GM21423 (cell line): Measurements from ENCODE around the gene MRRF.
"Not testable (repeated sequence)": the region's sequence is repeated elsewhere in the genome, so short reads cannot be mapped to it uniquely, and the experiment has no call there.

Source experiments
- ATAC-seq: cut with Tn5 transposase; IDR thresholded peaks from one replicate; pipeline ENCODE4 v1.9.1; 2021; ENCODE audit warnings: mild to moderate bottlenecking, moderate library complexity; ENCODE audit not compliant: unreplicated experiment

The MRRF gene

GRCh38 chr9:122350577-122351355, 86.1 kb downstream of the MRRF start:
- ATAC-seq: peak; percentile 85

DNA sequence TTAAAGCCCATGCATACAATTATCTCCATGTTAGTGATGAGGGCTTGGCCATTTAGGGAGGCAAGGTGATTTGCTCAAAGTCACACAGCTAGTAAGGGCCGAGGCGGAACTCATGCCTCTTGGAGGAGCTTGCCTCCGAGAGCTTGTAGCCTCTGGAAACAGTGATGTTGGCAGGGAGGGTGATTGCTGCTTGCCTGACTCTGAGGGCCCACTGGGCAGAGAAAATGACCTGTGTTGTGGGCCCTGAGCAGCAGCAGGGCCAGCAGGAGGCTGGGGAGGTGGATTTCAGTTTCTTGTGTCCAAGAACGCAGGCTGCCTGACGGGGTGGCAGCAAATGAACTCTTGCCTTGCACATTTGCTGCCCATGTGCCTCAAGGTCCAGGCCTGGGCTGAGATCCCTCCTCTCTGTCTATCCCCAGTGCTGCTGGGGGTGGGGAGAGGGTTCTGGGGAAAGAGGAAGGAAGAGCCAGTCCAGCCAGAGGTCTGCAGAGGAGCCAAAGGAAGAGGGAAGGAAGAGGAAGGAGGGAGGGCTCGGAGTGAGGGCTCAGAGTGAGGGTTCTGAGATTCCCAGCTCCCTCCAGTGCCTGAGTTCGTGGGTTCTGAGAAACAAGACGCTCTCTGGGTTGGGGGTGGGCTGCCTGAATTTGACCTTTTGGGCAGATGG, 90.0 kb downstream of the MRRF start:
- ATAC-seq: no peak

GRCh38 chr9:122355336-122355875, 90.7 kb downstream of the MRRF start:
- no peak for ATAC-seq

DNA sequence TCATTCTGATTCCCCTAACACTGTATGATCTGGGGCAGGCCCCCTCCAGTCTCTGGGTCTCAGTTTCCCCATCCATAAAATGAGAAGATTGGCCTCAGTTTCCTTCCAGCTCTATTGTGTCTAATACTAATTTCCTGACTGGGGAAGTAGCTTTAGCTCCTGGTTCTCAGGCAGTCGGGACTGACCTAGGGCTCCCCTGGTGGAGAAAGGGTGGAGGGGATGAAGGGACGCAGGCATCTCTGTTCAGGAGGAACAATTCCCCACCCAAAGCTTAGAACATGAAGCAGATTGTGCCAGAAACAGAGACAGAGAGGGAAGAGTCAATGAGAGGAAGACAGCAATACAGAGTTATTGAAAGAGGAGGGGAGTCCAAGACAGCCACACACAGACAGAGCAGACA, 91.9 kb downstream of the MRRF start:
- no peak for ATAC-seq

- no peak for ATAC-seq
Observed at GRCh38 chr9:122360891-122361290, 96.2 kb downstream of the MRRF start.

DNA sequence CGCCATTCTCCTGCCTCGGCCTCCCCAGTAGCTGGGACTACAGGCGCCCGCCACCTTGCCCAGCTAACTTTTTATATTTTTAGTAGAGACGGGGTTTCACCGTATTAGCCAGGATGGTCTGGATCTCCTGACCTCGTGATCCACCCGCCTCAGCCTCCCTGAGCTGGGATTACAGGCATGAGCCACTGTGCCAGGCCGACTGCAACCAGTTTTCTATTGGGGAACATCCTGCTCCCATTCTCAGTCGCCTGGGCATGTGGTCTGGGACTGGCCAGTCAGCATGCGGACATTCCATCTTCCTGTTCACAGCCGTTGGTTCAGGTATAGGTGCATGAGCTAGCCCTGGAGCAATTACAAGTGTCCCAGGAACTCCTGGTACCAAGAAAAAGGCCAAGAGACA, 98.4 kb downstream of the MRRF start:
- ATAC-seq: not testable (repeated sequence)

GRCh38 chr9:122364117-122364782, 99.6 kb downstream of the MRRF start:
- no peak for ATAC-seq

DNA sequence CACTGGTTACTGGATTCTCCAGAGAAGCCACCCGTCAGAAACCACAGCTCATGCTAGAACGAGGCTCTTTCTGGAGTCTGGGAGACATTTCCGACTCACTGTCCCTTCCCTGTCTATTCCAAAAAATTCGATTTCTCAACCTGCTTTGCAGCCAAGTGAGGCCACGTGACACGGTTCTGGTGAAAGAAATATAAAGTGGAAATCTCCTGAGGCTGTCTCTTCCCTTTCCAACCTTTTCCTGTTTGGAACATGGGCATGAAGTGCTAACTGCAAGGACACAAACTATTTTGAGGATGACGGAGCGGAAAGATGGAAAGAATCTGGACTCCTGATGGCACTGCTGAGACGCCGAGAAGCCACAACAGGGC, 100.1 kb downstream of the MRRF start:
- ATAC-seq: no peak

- ATAC-seq: no peak
Observed at GRCh38 chr9:122366074-122366660, 101.5 kb downstream of the MRRF start.

- ATAC-seq: no peak
Observed at GRCh38 chr9:122367065-122367464, 102.4 kb downstream of the MRRF start.

DNA sequence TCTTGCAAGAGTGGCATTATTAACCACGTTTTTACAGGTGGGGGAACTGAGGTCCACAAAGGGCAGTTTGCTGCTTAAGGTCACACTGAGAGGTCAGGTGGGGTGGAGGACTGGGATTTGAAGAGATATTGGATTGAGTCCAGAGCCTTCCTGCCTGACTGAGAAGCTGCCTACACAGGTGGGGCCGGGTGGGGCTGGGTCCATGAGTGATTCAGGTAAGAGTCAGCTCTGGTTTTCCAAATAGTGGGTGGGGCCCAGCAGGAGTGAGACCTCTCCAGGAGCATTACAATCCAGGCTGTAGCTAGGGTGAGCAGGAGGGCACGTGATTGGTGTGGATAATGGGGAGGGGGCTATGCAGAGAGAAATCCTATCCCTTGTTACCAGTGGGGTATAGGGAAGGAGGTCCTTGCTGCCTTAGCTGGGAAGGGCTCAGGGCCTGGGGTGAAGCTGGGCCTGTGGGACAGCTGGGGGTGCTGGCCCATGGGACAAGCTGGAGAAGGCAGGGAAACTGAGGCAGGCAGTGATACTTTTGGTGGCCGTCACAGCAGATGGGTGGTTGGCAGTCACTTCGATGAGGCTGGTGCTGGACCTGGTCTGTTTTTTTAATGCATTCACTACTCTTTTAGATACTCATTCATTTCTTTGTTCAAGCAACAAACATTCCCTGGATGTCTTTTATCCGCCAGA, 103.2 kb downstream of the MRRF start:
- ATAC-seq: no peak

DNA sequence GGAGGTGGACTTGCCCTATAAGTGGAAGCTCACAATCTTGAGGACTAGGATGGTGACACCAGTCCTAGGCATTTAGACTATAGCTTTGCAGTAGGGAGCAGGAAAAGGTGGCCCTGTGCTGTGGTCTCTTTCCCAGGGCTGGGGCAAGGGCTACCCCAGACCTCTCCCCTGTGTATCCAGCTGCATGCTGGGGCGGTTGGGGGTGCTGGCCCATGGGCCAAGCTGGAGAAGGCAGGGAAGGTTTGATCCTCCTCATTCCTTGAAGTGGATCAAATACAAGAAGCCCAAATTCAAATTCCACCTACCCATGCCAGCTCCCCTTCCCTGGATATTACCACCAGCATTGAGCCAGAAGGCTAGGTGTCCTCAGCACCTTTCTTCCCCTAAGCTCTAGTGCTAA, 104.0 kb downstream of the MRRF start:
- no peak for ATAC-seq

GRCh38 chr9:122370303-122370702, 105.6 kb downstream of the MRRF start:
- peak; percentile 37 for ATAC-seq

DNA sequence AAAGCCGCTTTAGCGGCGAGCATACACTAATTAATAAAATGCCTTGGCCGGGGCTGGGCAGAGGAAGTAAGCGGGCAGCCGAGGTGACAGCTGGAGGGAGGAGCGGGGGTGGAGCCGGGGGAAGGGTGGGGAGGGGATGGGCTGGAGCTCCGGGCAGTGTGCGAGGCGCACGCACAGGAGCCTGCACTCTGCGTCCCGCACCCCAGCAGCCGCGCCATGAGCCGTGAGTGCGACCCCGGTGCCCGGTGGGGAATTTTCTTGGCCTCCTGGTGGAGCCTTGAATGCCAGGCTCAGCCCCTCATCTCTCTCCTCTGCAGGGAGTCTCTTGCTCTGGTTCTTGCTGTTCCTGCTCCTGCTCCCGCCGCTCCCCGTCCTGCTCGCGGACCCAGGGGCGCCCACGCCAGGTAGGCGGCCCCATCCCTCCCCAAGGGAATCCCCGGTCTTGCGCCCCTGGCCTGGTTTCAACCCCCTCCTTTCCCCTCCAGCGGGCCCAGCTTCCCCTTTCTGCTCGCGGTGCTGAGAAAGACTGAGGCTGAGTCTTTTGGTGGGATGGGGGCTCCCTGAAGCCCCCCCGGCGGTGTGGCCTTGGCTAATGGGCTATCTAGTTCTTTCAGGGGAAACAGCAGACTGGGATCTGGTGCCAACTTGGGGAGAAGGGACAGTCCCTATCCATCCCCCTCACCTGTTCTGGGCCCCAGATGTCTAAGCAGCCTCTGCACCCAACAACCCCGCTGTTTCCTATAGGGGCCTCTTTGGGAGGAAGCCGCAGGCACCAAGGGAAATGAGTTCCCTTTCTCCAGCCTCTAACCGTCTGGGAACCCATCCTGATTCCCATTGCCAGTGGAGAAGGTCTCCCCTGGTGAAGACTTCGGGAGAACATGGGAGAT, 106.4 kb downstream of the MRRF start, which contains the start of gene PTGS1:
Gene PTGS1, plus strand, starts transcription at position 156 of the 887 bp plus-strand sequence. Its CDS starts 61 bp downstream, at position 217.
- peak; percentile 59 for ATAC-seq

DNA sequence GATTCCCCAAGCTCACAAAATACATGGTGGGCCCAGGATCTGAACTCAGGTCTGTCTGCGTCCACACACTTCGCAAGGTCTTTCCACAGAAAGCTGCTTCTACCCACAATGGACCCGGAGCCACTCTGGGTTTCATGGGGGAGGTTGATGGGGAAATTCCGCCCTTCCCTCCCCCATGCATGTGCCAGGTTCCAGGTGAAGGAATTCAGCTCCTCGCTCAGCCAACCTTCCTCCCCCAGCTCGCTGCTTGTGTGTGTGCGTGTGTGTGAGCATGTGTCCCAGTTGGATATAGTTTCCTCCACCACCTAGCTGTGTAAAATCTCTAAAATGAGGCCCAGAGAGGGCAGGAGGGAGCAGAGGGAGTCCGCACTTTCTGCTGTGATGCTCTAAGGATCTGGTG, 107.2 kb downstream of the MRRF start:
- no peak for ATAC-seq

GRCh38 chr9:122372856-122373845, 108.5 kb downstream of the MRRF start:
- ATAC-seq: no peak

DNA sequence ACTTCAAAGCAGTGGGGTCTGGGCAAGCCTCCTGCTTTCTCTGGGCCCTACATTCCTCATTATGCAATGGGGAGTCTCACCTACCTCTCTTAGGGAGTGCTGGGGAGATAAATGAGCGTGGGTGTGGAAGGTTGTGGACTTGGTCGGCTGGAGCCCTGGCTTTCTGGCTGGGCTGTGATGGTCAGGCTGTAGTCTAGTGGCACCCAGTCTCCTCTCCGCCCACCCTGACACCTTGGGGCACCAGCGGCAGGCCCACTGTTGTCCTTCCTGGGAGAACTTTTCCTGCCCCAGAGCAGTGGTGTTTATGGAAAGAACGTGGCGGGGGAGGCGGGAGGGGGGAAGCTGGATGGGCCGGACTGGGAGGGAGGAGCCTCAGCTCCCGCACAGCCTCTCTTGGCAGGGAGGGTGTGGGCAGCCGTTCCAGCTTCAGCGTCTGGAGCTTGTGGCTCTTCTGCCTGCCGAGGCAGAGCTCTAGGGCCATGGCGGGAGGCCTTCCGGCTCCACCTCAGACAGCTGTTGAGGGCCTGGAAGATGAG, 110.3 kb downstream of the MRRF start:
- no peak for ATAC-seq

- no peak for ATAC-seq
Observed at GRCh38 chr9:122376796-122377195, 112.1 kb downstream of the MRRF start.
